GM10248 (cell line): ENCODE results near the gene DPP10.
"Not testable (repeated sequence)": the region's sequence is repeated elsewhere in the genome, so short reads cannot be mapped to it uniquely, and the experiment has no call there.

ENCODE experiments used
- CTCF ChIA-PET: fragments of 300-600 bp; sonication (Branson Sonifier 250); formaldehyde crosslinking; extraction: SDS; loops from one replicate; lab custom pipeline; 2021; ENCODE audit warnings: antibody characterized with exemption; lab: Yijun Ruan, JAX
- POLR2A ChIA-PET: fragments of 350-650 bp; sonication (Branson Sonifier 250); formaldehyde crosslinking; extraction: SDS; loops from one replicate; lab custom pipeline; 2020; ENCODE audit warnings: antibody characterized with exemption; lab: Yijun Ruan, JAX
- DNase-seq: peaks from one replicate; pipeline ENCODE4 v3.0.0; 2012; ENCODE audit errors: extremely low spot score
- CTCF ChIP-seq: IDR thresholded peaks from 2 replicates; pipeline ENCODE4 v1.5.1; 2012; ENCODE audit warnings: mild to moderate bottlenecking, low read depth; ENCODE audit errors: extremely low read depth, missing control alignments, control extremely low read depth

Gene DPP10

GRCh38 chr2:115071534-115071933, 629.1 kb downstream of the DPP10 start:
- no peak for TF ChIP-seq CTCF
- ChIA-PET CTCF (no interaction called here), POLR2A (no interaction called here)
- DNase-seq = no peak

GRCh38 chr2:115075800-115076199, 633.4 kb downstream of the DPP10 start:
- POLR2A ChIA-PET = no interaction called here
- CTCF ChIA-PET = no interaction called here
- no peak for DNase-seq
- TF ChIP-seq CTCF = no peak

GRCh38 chr2:115077626-115078025, 635.2 kb downstream of the DPP10 start:
- POLR2A ChIA-PET = no interaction called here
- no peak for DNase-seq
- TF ChIP-seq CTCF = no peak
- CTCF ChIA-PET = no interaction called here

- no peak for DNase-seq
- POLR2A ChIA-PET = no interaction called here
- no peak for TF ChIP-seq CTCF
- CTCF ChIA-PET = no interaction called here
Observed at GRCh38 chr2:115083225-115083624, 640.8 kb downstream of the DPP10 start.

GRCh38 chr2:115083711-115084110, 641.3 kb downstream of the DPP10 start:
- ChIA-PET CTCF (no interaction called here), POLR2A (no interaction called here)
- no peak for TF ChIP-seq CTCF

GRCh38 chr2:115084446-115084845, 642.0 kb downstream of the DPP10 start:
- no peak for TF ChIP-seq CTCF
- POLR2A ChIA-PET = no interaction called here
- CTCF ChIA-PET = no interaction called here
- DNase-seq = no peak

More at GRCh38 chr2:115083711-115084110, 641.3 kb downstream of the DPP10 start:
- DNase-seq = no peak

GRCh38 chr2:115086051-115086620, 643.7 kb downstream of the DPP10 start:
- DNase-seq, POLR2A ChIA-PET, CTCF ChIA-PET: not testable (repeated sequence)
